ENCODE data around the gene ACAP2. TPM values are rescaled to one million over a fixed set of nuclear protein-coding genes. Genes with fewer than 3 reads are reported as not detected.

The ACAP2 gene
- total RNA-seq, 4 donors from 2014 or later, result 53.5 to 69.8 (median 62.5) TPM

DNA sequence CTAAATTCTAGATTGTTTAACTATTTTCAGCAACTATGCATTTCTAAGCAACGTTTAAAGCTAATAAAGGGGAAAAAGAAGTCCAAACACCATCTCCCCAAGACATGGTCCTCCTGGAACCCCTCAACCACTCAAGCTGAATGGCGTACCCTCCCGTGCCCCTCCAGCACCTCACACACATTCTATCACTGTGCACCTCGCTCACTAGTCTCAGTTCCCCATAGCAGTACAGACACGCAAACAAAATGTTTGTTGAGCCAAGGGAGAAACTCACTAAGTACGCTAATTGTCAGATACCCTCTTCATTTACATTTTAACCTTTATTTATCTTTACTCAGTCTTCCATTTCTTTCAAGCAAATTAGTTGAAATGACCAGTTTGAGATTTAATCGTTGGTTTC, 48.8 kb downstream of the ACAP2 start:
- 93 to 94% methylated on average over 7 of the region's 7 CpGs for WGBS, 2 donors
- H3K4me1 ChIP-seq, result peaks cover 0 to 44% (median 20%) of the 10 kb centered on the region in 4 donors
- no peak for DNase-seq (ENCODE audit: low spot score in 2 of 2)
- H3K27ac ChIP-seq, result no peak overlapping the region
- no peak for TF ChIP-seq POLR2A (IDR thresholded peaks at IDR 0.05)
- TF ChIP-seq EP300 (IDR thresholded peaks at IDR 0.05), result no peak
- TF ChIP-seq, protein P1, sequence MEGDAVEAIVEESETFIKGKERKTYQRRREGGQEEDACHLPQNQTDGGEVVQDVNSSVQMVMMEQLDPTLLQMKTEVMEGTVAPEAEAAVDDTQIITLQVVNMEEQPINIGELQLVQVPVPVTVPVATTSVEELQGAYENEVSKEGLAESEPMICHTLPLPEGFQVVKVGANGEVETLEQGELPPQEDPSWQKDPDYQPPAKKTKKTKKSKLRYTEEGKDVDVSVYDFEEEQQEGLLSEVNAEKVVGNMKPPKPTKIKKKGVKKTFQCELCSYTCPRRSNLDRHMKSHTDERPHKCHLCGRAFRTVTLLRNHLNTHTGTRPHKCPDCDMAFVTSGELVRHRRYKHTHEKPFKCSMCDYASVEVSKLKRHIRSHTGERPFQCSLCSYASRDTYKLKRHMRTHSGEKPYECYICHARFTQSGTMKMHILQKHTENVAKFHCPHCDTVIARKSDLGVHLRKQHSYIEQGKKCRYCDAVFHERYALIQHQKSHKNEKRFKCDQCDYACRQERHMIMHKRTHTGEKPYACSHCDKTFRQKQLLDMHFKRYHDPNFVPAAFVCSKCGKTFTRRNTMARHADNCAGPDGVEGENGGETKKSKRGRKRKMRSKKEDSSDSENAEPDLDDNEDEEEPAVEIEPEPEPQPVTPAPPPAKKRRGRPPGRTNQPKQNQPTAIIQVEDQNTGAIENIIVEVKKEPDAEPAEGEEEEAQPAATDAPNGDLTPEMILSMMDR (IDR thresholded peaks at IDR 0.05), result no peak
- no peaks in the 10 kb centered on the region for H3K27me3 ChIP-seq
- peaks cover 0 to 14% (median 0%) of the 10 kb centered on the region in 3 donors for H3K36me3 ChIP-seq
- no peaks in the 10 kb centered on the region for H3K9me3 ChIP-seq
- H3K4me3 ChIP-seq, result no peak overlapping the region

DNA sequence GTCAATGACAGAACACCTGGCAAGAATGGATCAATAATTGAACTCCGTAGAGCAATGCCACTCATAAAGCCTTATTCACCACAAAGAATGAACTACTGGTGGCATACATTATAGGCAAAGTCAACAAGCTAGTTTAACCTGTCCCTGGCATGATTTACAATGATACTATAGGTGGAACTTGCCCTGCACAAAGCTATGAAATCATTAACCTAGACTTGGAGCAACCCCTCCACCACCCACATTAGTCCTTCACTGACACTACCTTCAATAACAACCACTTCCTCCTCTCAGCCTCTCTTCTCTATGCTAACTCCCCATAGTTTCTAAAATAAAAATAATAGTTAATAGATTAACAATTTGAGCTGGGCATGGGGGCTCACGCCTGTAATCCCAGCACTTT, 54.4 kb downstream of the ACAP2 start:
- Histone ChIP-seq H3K4me3 (no peak overlapping the region), H3K9me3 (no peaks in the 10 kb centered on the region), H3K27ac (no peak overlapping the region), H3K4me1 (peaks cover 0 to 2% (median 0%) of the 10 kb centered on the region in 4 donors), H3K36me3 (peaks cover 0 to 14% (median 0%) of the 10 kb centered on the region in 3 donors), H3K27me3 (no peaks in the 10 kb centered on the region)
- WGBS, 2 donors, result 85 to 93% methylated on average over 2 of the region's 2 CpGs
- TF ChIP-seq EP300 (IDR thresholded peaks at IDR 0.05), result no peak
- TF ChIP-seq, protein P1 (IDR thresholded peaks at IDR 0.05), result no peak
- TF ChIP-seq POLR2A (IDR thresholded peaks at IDR 0.05), result no peak
- DNase-seq (ENCODE audit: low spot score in 2 of 2), result no peak

DNA sequence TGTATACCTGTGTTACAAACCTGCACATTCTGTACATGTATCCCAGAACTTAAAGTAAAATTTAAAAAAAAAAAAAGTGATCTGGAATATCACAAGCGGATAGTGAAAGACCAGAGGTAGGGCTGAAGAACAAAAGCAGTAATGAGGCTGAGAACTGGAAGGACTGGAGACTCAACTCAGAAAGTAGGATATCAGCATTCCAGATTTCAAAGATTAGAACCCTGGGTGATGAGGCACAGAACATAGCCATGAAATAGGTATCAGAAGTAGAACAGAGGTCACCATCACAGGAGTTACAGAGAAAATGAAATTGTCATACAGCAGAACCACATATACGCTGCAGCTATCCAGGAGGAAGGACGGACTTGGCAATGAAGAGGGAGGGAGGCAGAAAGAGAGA, 56.1 kb downstream of the ACAP2 start:
- Histone ChIP-seq H3K27ac (no peak overlapping the region), H3K9me3 (no peaks in the 10 kb centered on the region), H3K27me3 (no peaks in the 10 kb centered on the region), H3K4me1 (peaks cover 0 to 12% (median 0%) of the 10 kb centered on the region in 4 donors), H3K4me3 (no peak overlapping the region), H3K36me3 (peaks cover 0 to 13% (median 0%) of the 10 kb centered on the region in 3 donors)
- TF ChIP-seq, protein P1 (IDR thresholded peaks at IDR 0.05), result no peak
- TF ChIP-seq POLR2A (IDR thresholded peaks at IDR 0.05) (no peak), EP300 (IDR thresholded peaks at IDR 0.05) (no peak)
- no peak for DNase-seq (ENCODE audit: low spot score in 2 of 2)
- 93 to 95% methylated on average over 3 of the region's 3 CpGs for WGBS, 2 donors

DNA sequence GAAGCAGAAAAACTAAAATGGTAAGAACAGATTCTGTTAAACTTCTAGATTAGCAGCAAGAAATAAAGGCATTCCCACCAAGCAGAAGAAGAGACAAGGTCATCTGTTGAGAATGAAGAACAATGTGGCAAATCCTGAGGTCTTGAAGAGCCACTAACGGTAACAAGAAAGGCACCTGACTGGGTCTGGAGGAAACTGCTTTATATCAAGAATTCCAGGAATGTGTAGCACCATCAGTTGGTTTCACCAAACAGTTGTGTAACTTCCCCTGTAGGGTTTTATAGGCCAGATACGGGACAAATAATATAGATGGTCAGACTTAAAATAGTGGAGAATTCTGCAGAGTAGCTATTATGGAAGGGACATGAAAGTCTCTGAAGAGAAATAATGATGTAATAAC, 57.3 kb downstream of the ACAP2 start:
- TF ChIP-seq EP300 (IDR thresholded peaks at IDR 0.05), result no peak
- TF ChIP-seq, protein P1 (IDR thresholded peaks at IDR 0.05), result no peak
- no peak for TF ChIP-seq POLR2A (IDR thresholded peaks at IDR 0.05)
- Histone ChIP-seq H3K4me3 (no peak overlapping the region), H3K9me3 (no peaks in the 10 kb centered on the region), H3K27me3 (no peaks in the 10 kb centered on the region), H3K4me1 (peaks cover 0 to 16% (median 0%) of the 10 kb centered on the region in 4 donors), H3K36me3 (peaks cover 0 to 18% (median 0%) of the 10 kb centered on the region in 3 donors), H3K27ac (no peak overlapping the region)
- WGBS, 2 donors, result 62 to 76% methylated on average over 2 of the region's 2 CpGs
- DNase-seq (ENCODE audit: low spot score in 2 of 2), result no peak

DNA sequence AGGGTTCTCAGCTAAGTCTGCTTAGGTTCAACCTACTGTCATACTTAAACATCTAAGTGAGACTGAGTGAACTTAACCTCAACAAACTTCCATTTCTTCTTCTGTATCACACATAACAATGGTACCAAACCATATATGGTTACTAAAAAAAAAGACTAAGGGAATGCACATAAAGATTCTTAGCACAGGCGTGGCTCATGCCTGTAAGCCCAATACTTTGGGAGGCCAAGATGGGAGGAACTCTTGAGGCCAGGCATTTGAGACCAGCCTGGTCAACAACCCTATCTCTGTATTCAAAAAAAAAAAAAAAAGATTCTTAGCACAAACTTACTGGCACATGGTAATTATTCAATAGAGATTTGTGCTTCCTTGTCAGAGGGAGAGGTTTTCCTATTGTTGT, 57.9 kb downstream of the ACAP2 start:
- Histone ChIP-seq H3K9me3 (no peaks in the 10 kb centered on the region), H3K4me1 (peaks cover 0 to 16% (median 0%) of the 10 kb centered on the region in 4 donors), H3K36me3 (peaks cover 0 to 18% (median 0%) of the 10 kb centered on the region in 3 donors), H3K27me3 (no peaks in the 10 kb centered on the region), H3K27ac (no peak overlapping the region), H3K4me3 (no peak overlapping the region)
- TF ChIP-seq EP300 (IDR thresholded peaks at IDR 0.05) (no peak), POLR2A (IDR thresholded peaks at IDR 0.05) (no peak)
- TF ChIP-seq, protein P1 (IDR thresholded peaks at IDR 0.05), result no peak
- no peak for DNase-seq (ENCODE audit: low spot score in 2 of 2)
- 97 to 100% methylated on average over 1 of the region's 1 CpG for WGBS, 2 donors

Measured in tibial nerve (tissue), 4 donors.